GM12878 (cell line): ENCODE data around the gene UFC1. TPM values are rescaled to one million over a fixed set of nuclear protein-coding genes. Genes with fewer than 3 reads are reported as not detected.

ENCODE experiments used
- CEBPB ChIP-seq, 2 experiments: fragments of 150-350 bp in 1 of 2; IDR thresholded peaks; 2 replicates each; pipeline ENCODE4 v1.6.1; 2012 to 2014; ENCODE audit warnings: low read depth in 2 of 2, low read length in 2 of 2, borderline replicate concordance in 1 of 2, inconsistent platforms in 1 of 2
- CREM ChIP-seq: IDR thresholded peaks from 2 replicates; pipeline ENCODE4 v1.6.1; 2014; ENCODE audit warnings: antibody characterized with exemption, low read depth
- DPF2 ChIP-seq: fragments of 450-650 bp; IDR thresholded peaks from 2 replicates; pipeline ENCODE4 v1.6.1; 2017; ENCODE audit warnings: mild to moderate bottlenecking
- FOS ChIP-seq: IDR thresholded peaks from 3 replicates; pipeline ENCODE4 v1.6.1; 2011; ENCODE audit warnings: borderline replicate concordance; ENCODE audit not compliant: insufficient read length; ENCODE audit errors: extremely low read depth
- IKZF2 ChIP-seq, 2 experiments: fragments of 450-650 bp; IDR thresholded peaks; 2 replicates each; pipeline ENCODE4 v1.6.1; 2017; ENCODE audit warnings: mild to moderate bottlenecking in 2 of 2, moderate library complexity in 2 of 2
- MEF2A ChIP-seq: IDR thresholded peaks from 2 replicates; pipeline ENCODE4 v1.6.1; 2011; ENCODE audit warnings: low read depth, mild to moderate bottlenecking, low read length, moderate library complexity; ENCODE audit not compliant: insufficient read depth
- NFYB ChIP-seq: IDR thresholded peaks from 2 replicates; pipeline ENCODE4 v1.6.1; 2011; ENCODE audit warnings: low read depth, mild to moderate bottlenecking, low read length, improper control_type of control experiment, moderate library complexity; ENCODE audit not compliant: insufficient read depth
- NRF1 ChIP-seq: conservative IDR thresholded peaks from 2 replicates; pipeline ENCODE4 v1.6.1; 2011; ENCODE audit warnings: mild to moderate bottlenecking, low read depth, low read length, improper control_type of control experiment
- PAX5 ChIP-seq: IDR thresholded peaks from 2 replicates; pipeline ENCODE4 v1.6.1; 2011; ENCODE audit warnings: low read depth, low read length, borderline replicate concordance
- POU2F2 ChIP-seq: IDR thresholded peaks from 3 replicates; pipeline ENCODE4 v1.6.1; 2011; ENCODE audit warnings: low read depth, mild to moderate bottlenecking, low read length, borderline replicate concordance
- RUNX3 ChIP-seq: IDR thresholded peaks from 2 replicates; pipeline ENCODE4 v1.6.1; 2012; ENCODE audit warnings: low read length, inconsistent platforms
- SIX5 ChIP-seq: IDR thresholded peaks from 2 replicates; pipeline ENCODE4 v1.6.1; 2011; ENCODE audit warnings: mild to moderate bottlenecking, low read depth, low read length, moderate library complexity; ENCODE audit not compliant: severe bottlenecking
- SMAD1 ChIP-seq: fragments of 450-650 bp; IDR thresholded peaks from 2 replicates; pipeline ENCODE4 v1.6.1; 2018; ENCODE audit warnings: mild to moderate bottlenecking, low read depth; ENCODE audit not compliant: partially characterized antibody
- SMAD5 ChIP-seq: IDR thresholded peaks from 2 replicates; pipeline ENCODE4 v1.6.1; 2016; ENCODE audit warnings: antibody characterized with exemption, low read depth
- STAT3 ChIP-seq: IDR thresholded peaks from 2 replicates; pipeline ENCODE4 v1.6.1; 2011; ENCODE audit warnings: low read depth, low read length, improper control_type of control experiment
- ZBED1 ChIP-seq: IDR thresholded peaks from 2 replicates; pipeline ENCODE4 v1.6.1; 2016; ENCODE audit warnings: borderline replicate concordance
- ZNF207 ChIP-seq: fragments of 450-650 bp; IDR thresholded peaks from 2 replicates; pipeline ENCODE4 v1.6.1; 2014; ENCODE audit warnings: antibody characterized with exemption, mild to moderate bottlenecking, borderline replicate concordance
- ZNF384 ChIP-seq: IDR thresholded peaks from 2 replicates; pipeline ENCODE4 v1.6.1; 2012; ENCODE audit warnings: low read depth, mild to moderate bottlenecking, low read length, improper control_type of control experiment, borderline replicate concordance
- ZSCAN29 ChIP-seq: fragments of 450-650 bp; IDR thresholded peaks from 2 replicates; pipeline ENCODE4 v1.6.1; 2017; ENCODE audit warnings: mild to moderate bottlenecking, moderate library complexity
- polyA plus RNA-seq, 11 experiments: library from polyadenylated mRNA; depleted of rRNA in 4 of 11; unstranded in 6 of 11; stranded (reverse) in 5 of 11; fragments of >200 nt; fragmentation: Nextera tagmentation in 4 of 11; fragmentation: Illumina TruSeq in 1 of 11; extraction: Ambion mirVana in 4 of 11; extraction: Trizol in 1 of 11; gene quantifications; 1 replicate in 1 of 11; 2 replicates in 10 of 11; pipeline versions ENCODE4 v1.2.1 to v1.2.3, GENCODE V29; 2011 to 2016; ENCODE audit warnings: inconsistent platforms in 2 of 11, missing spikeins in 2 of 11, low read depth in 1 of 11
- total RNA-seq, 4 experiments: library from RNA; depleted of rRNA in 3 of 4; stranded (reverse); fragments of >200 nt in 3 of 4; fragmentation: Illumina TruSeq in 1 of 4; extraction: Trizol in 1 of 4; gene quantifications; 2 replicates each; pipeline versions ENCODE4 v1.2.1 to v1.2.3, GENCODE V29; 2013 to 2021
- TF ChIP-seq, protein P1 (sequence below): fragments of 450-650 bp; formaldehyde crosslinking; IDR thresholded peaks from 2 replicates; pipeline ENCODE4 v1.4.0; 2022; ENCODE audit warnings: mild to moderate bottlenecking, moderate library complexity
- TF ChIP-seq, protein P2 (sequence below): fragments of 450-650 bp; IDR thresholded peaks from 2 replicates; pipeline ENCODE4 v1.6.1; 2017; ENCODE audit warnings: mild to moderate bottlenecking, low read depth, inconsistent platforms; ENCODE audit not compliant: poor library complexity, severe bottlenecking
- TF ChIP-seq, protein P3 (sequence below): fragments of 450-650 bp; IDR thresholded peaks from 2 replicates; pipeline ENCODE4 v1.6.1; 2017; ENCODE audit warnings: low read depth, mild to moderate bottlenecking, moderate library complexity

The UFC1 gene
- total and polyA plus RNA-seq, 10 of the 15 experiments (the other 5 are each of a cell fraction or from before 2014, with no cell fraction given) = 95.9 to 239 (median 151) TPM

DNA sequence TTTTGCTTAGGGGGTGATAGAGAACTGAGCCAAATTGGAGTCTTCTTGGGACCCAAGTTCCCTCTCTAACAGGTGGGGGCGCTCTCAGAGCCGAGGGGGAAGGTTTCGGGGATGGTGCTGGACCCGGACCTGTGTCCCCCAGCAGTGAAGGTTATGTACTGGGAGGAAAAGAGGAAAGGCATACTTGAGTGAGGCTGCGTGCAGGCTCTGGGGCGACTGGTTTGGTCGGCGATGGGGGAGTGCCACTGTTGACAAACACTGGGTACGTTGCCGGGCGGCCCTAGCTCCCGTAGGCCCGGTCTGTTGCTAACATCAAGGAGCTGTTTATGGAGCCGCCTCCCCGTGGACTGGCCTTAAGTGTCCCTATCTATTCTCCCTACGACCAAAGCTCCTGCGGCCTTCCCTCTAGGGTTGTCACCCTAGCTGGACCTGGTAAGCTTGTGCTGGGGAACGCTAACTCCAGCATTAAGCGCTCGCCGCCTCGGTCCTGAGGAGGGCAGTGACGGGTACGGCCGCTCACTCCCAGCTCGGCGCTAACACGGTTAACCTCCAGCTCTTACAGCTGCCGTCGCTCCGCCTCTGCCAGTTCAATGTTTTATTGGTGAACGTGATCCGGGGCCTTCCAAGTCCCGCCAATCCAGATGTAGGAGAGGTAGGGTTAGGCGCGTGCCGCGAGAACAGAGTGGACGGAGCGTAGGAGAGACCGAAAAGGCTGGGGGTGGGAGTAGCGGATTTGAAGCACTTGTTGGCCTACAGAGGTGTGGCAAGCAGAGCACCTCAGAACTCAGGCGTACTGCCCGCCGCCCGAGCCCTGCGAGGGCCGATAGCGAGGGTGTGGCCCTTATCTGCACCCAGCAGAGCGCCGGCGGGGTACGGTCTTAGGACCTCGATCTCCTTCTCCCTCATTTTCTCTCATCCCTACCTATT lies 12.2 kb downstream of the UFC1 start, which contains the start of gene PPOX (continued):
- TF ChIP-seq, protein P1, sequence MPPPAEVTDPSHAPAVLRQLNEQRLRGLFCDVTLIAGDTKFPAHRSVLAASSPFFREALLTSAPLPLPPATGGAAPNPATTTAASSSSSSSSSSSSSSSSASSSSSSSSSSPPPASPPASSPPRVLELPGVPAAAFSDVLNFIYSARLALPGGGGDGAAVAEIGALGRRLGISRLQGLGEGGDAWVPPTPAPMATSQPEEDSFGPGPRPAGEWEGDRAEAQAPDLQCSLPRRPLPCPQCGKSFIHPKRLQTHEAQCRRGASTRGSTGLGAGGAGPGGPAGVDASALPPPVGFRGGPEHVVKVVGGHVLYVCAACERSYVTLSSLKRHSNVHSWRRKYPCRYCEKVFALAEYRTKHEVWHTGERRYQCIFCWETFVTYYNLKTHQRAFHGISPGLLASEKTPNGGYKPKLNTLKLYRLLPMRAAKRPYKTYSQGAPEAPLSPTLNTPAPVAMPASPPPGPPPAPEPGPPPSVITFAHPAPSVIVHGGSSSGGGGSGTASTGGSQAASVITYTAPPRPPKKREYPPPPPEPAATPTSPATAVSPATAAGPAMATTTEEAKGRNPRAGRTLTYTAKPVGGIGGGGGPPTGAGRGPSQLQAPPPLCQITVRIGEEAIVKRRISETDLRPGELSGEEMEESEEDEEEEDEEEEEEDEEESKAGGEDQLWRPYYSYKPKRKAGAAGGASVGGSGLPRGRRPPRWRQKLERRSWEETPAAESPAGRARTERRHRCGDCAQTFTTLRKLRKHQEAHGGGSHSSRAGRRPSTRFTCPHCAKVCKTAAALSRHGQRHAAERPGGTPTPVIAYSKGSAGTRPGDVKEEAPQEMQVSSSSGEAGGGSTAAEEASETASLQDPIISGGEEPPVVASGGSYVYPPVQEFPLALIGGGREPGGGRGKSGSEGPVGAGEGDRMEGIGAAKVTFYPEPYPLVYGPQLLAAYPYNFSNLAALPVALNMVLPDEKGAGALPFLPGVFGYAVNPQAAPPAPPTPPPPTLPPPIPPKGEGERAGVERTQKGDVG = no peak
- TF ChIP-seq SMAD1 (no peak), ZBED1 (no peak; the same call in 1 of the 2 replicates), RUNX3 (peak; percentile 43; the same call in 1 of the 2 replicates), POU2F2 (no peak), PAX5 (no peak), SMAD5 (peak; percentile 52; the same call in 1 of the 2 replicates), CREM (peak; percentile 51; the same call in 1 of the 2 replicates), NFYB (peak; percentile 94), DPF2 (no peak), MEF2A (no peak), ZNF207 (peak; percentile 58; the same call in 1 of the 2 replicates), CEBPB (IDR thresholded peaks at IDR 0.05; ENCODE audit: borderline replicate concordance in 1 of 2, low read depth in 2 of 2, low read length in 2 of 2) (no peak), FOS (peak; percentile 22), ZSCAN29 (no peak), IKZF2 (IDR thresholded peaks at IDR 0.05) (0 out of 4 replicates have a peak, but pooled peaks of 1 of the 2 experiments have one; percentile 3), NRF1 (no peak), SIX5 (peak; percentile 33), ZNF384 (no peak), STAT3 (no peak)
- TF ChIP-seq, protein P2, sequence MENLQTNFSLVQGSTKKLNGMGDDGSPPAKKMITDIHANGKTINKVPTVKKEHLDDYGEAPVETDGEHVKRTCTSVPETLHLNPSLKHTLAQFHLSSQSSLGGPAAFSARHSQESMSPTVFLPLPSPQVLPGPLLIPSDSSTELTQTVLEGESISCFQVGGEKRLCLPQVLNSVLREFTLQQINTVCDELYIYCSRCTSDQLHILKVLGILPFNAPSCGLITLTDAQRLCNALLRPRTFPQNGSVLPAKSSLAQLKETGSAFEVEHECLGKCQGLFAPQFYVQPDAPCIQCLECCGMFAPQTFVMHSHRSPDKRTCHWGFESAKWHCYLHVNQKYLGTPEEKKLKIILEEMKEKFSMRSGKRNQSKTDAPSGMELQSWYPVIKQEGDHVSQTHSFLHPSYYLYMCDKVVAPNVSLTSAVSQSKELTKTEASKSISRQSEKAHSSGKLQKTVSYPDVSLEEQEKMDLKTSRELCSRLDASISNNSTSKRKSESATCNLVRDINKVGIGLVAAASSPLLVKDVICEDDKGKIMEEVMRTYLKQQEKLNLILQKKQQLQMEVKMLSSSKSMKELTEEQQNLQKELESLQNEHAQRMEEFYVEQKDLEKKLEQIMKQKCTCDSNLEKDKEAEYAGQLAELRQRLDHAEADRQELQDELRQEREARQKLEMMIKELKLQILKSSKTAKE = peak; percentile 14
- TF ChIP-seq, protein P3, sequence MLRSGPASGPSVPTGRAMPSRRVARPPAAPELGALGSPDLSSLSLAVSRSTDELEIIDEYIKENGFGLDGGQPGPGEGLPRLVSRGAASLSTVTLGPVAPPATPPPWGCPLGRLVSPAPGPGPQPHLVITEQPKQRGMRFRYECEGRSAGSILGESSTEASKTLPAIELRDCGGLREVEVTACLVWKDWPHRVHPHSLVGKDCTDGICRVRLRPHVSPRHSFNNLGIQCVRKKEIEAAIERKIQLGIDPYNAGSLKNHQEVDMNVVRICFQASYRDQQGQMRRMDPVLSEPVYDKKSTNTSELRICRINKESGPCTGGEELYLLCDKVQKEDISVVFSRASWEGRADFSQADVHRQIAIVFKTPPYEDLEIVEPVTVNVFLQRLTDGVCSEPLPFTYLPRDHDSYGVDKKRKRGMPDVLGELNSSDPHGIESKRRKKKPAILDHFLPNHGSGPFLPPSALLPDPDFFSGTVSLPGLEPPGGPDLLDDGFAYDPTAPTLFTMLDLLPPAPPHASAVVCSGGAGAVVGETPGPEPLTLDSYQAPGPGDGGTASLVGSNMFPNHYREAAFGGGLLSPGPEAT = peak; percentile 99
